ENCODE data around the gene SLIT3.

Gene SLIT3

GRCh38 chr5:168801567-168801966 lies 499.4 kb downstream of the SLIT3 start:
- DNase-seq (ENCODE audit: low read depth, low spot score), result no peak

GRCh38 chr5:168800701-168801100 lies 500.2 kb downstream of the SLIT3 start:
- no peak for DNase-seq (ENCODE audit: low read depth, low spot score)

GRCh38 chr5:168798065-168799023 lies 502.6 kb downstream of the SLIT3 start:
- DNase-seq (ENCODE audit: low read depth, low spot score), result no peak

- DNase-seq (ENCODE audit: low read depth, low spot score), result no peak
These were observed 504.1 kb downstream of the SLIT3 start for GRCh38 chr5:168796593-168797580.

- DNase-seq (ENCODE audit: low read depth, low spot score), result no peak
These were observed 504.9 kb downstream of the SLIT3 start for GRCh38 chr5:168796000-168796399.

GRCh38 chr5:168793841-168794837 lies 506.8 kb downstream of the SLIT3 start:
- DNase-seq (ENCODE audit: low read depth, low spot score), result no peak

- DNase-seq (ENCODE audit: low read depth, low spot score), result no peak
These were observed 508.3 kb downstream of the SLIT3 start for GRCh38 chr5:168792678-168793077.

- no peak for DNase-seq (ENCODE audit: low read depth, low spot score)
These were observed 510.2 kb downstream of the SLIT3 start for GRCh38 chr5:168790671-168791250.

- no peak for DNase-seq (ENCODE audit: low read depth, low spot score)
These were observed 510.8 kb downstream of the SLIT3 start for GRCh38 chr5:168790002-168790635.

- no peak for DNase-seq (ENCODE audit: low read depth, low spot score)
These were observed 512.2 kb downstream of the SLIT3 start for GRCh38 chr5:168788786-168789185.

- DNase-seq (ENCODE audit: low read depth, low spot score), result no peak
These were observed 512.8 kb downstream of the SLIT3 start for GRCh38 chr5:168788107-168788506.

GRCh38 chr5:168786147-168786546 lies 514.8 kb downstream of the SLIT3 start:
- no peak for DNase-seq (ENCODE audit: low read depth, low spot score)

- DNase-seq (ENCODE audit: low read depth, low spot score), result no peak
These were observed 516.5 kb downstream of the SLIT3 start for GRCh38 chr5:168784454-168784853.

- DNase-seq (ENCODE audit: low read depth, low spot score), result no peak
These were observed 518.9 kb downstream of the SLIT3 start for GRCh38 chr5:168781941-168782571.

- DNase-seq (ENCODE audit: low read depth, low spot score), result no peak
These were observed 520.1 kb downstream of the SLIT3 start for GRCh38 chr5:168780888-168781287.

GRCh38 chr5:168779333-168779732 lies 521.6 kb downstream of the SLIT3 start:
- no peak for DNase-seq (ENCODE audit: low read depth, low spot score)

GRCh38 chr5:168778536-168778935 lies 522.4 kb downstream of the SLIT3 start:
- no peak for DNase-seq (ENCODE audit: low read depth, low spot score)

- DNase-seq (ENCODE audit: low read depth, low spot score), result no peak
These were observed 523.3 kb downstream of the SLIT3 start for GRCh38 chr5:168777651-168778050.

GRCh38 chr5:168776070-168776469 lies 524.9 kb downstream of the SLIT3 start:
- DNase-seq (ENCODE audit: low read depth, low spot score), result no peak

GRCh38 chr5:168773226-168773625 lies 527.7 kb downstream of the SLIT3 start:
- DNase-seq (ENCODE audit: low read depth, low spot score), result no peak

Measured in smooth muscle cell of the brain vasculature (primary cell).